Bronchial epithelial cell (primary cell): ENCODE data around the gene GOLGA6C. TPM values are rescaled to one million over a fixed set of nuclear protein-coding genes. Genes with fewer than 3 reads are reported as not detected.
"Not testable (repeated sequence)": the region's sequence is repeated elsewhere in the genome, so short reads cannot be mapped to it uniquely, and the experiment has no call there.

ENCODE experiments used
- DNase-seq: peaks from one replicate; pipeline ENCODE4 v3.0.0-alpha.2; 2010; ENCODE audit warnings: low read depth
- FAIRE-seq: peaks from 2 replicates; lab custom pipeline; 2011; peaks lifted over from hg19 to GRCh38; lab: Jason Lieb, UNC
- H3K27me3 ChIP-seq: 2 replicates; pipeline ENCODE4 v1.5.1; 2011; ENCODE audit warnings: low read length; ENCODE audit not compliant: control insufficient read depth, insufficient read depth
- H3K36me3 ChIP-seq: 2 replicates; pipeline ENCODE4 v1.5.1; 2011; ENCODE audit warnings: low read length; ENCODE audit not compliant: control insufficient read depth, insufficient read depth
- H3K4me3 ChIP-seq: 2 replicates; pipeline ENCODE4 v1.5.1; 2011; ENCODE audit warnings: mild to moderate bottlenecking, low read depth, low read length, control low read depth
- CTCF ChIP-seq: IDR thresholded peaks from 2 replicates; pipeline ENCODE4 v1.5.1; 2011; ENCODE audit warnings: mild to moderate bottlenecking, moderate library complexity, low read length, control low read depth, inconsistent platforms; ENCODE audit not compliant: insufficient read depth, severe bottlenecking
- total RNA-seq: library from RNA; depleted of rRNA; stranded (reverse); fragments of >200 nt; gene quantifications from 2 replicates; pipeline ENCODE4 v1.2.1, GENCODE V29; 2014

The GOLGA6C gene
- total RNA-seq: under 0.01 TPM in 1 of 2 replicates, not detected in the other

GRCh38 chr15:75258034-75258433 is at the start of gene GOLGA6C:
TSS of gene GOLGA6C (plus strand) at chr15:75258334. CDS start at chr15:75258599, 265 bp downstream.
- not testable (repeated sequence) for H3K27me3 ChIP-seq, DNase-seq, FAIRE-seq, H3K36me3 ChIP-seq, H3K4me3 ChIP-seq

GRCh38 chr15:75208501-75209288 is 49.4 kb upstream of the GOLGA6C start:
- H3K27me3 ChIP-seq: no peaks in the 10 kb centered on the region
- no peak for TF ChIP-seq CTCF
- FAIRE-seq (no peak), DNase-seq (no peak)
- H3K36me3 ChIP-seq: peaks cover 40% of the 10 kb centered on the region
- no peak overlapping the region for H3K4me3 ChIP-seq

- DNase-seq (no peak), FAIRE-seq (no peak)
- Histone ChIP-seq H3K27me3 (no peaks in the 10 kb centered on the region), H3K4me3 (no peak overlapping the region), H3K36me3 (peaks cover 40% of the 10 kb centered on the region)
- no peak for TF ChIP-seq CTCF
Observed at GRCh38 chr15:75209289-75209676, 48.9 kb upstream of the GOLGA6C start.

- no peaks in the 10 kb centered on the region for H3K27me3 ChIP-seq
- H3K4me3 ChIP-seq: no peak overlapping the region
- FAIRE-seq (no peak), DNase-seq (no peak)
- TF ChIP-seq CTCF: no peak
- peaks cover 37% of the 10 kb centered on the region for H3K36me3 ChIP-seq
Observed at GRCh38 chr15:75210811-75211230, 47.3 kb upstream of the GOLGA6C start.

- DNase-seq: no peak
- no peak for FAIRE-seq
- Histone ChIP-seq H3K36me3 (peaks cover 36% of the 10 kb centered on the region), H3K4me3 (no peak overlapping the region), H3K27me3 (no peaks in the 10 kb centered on the region)
- no peak for TF ChIP-seq CTCF
Observed at GRCh38 chr15:75211436-75212199, 46.5 kb upstream of the GOLGA6C start.

GRCh38 chr15:75212200-75212858 is 45.8 kb upstream of the GOLGA6C start:
- DNase-seq (no peak), FAIRE-seq (no peak)
- no peaks in the 10 kb centered on the region for H3K27me3 ChIP-seq
- peaks cover 34% of the 10 kb centered on the region for H3K36me3 ChIP-seq
- H3K4me3 ChIP-seq: no peak overlapping the region
- no peak for TF ChIP-seq CTCF
